Measurements from ENCODE around the gene NOL3.

NOL3 gene

GRCh38 chr16:67191411-67191994 lies 21.2 kb downstream of the NOL3 start:
- no peak for TF ChIP-seq MAX (IDR thresholded peaks at IDR 0.05)
- TF ChIP-seq USF1 (IDR thresholded peaks at IDR 0.05), result no peak
- TF ChIP-seq FOXM1 (IDR thresholded peaks at IDR 0.05; ENCODE audit: borderline replicate concordance, low read depth), result no peak
- no peak for TF ChIP-seq EGR1 (IDR thresholded peaks at IDR 0.05)
- TF ChIP-seq TAF1 (IDR thresholded peaks at IDR 0.05; ENCODE audit: low read depth), result no peak
- TF ChIP-seq CEBPB (IDR thresholded peaks at IDR 0.05), result no peak
- TF ChIP-seq TCF12 (IDR thresholded peaks at IDR 0.05; ENCODE audit: low read depth), result no peak
- no peak for TF ChIP-seq YY1 (IDR thresholded peaks at IDR 0.05; ENCODE audit: low read depth)
- TF ChIP-seq CREB1 (IDR thresholded peaks at IDR 0.05; ENCODE audit: low read depth), result no peak

- TF ChIP-seq YY1 (IDR thresholded peaks at IDR 0.05; ENCODE audit: low read depth) (0 out of 2 replicates have a peak, but pooled peaks have one; percentile 55), MAX (IDR thresholded peaks at IDR 0.05) (no peak; the same call in none of the 2 replicates), TAF1 (IDR thresholded peaks at IDR 0.05; ENCODE audit: low read depth) (peak; percentile 41; the same call in 1 of the 2 replicates), CREB1 (IDR thresholded peaks at IDR 0.05; ENCODE audit: low read depth) (no peak), CEBPB (IDR thresholded peaks at IDR 0.05) (no peak), EP300 (IDR thresholded peaks at IDR 0.05; ENCODE audit: borderline replicate concordance) (no peak), REST (IDR thresholded peaks at IDR 0.05; ENCODE audit: low read depth) (no peak), TCF12 (IDR thresholded peaks at IDR 0.05; ENCODE audit: low read depth) (peak; percentile 36; the same call in 1 of the 2 replicates), RAD21 (IDR thresholded peaks at IDR 0.05; ENCODE audit: low read depth) (no peak), TEAD4 (IDR thresholded peaks at IDR 0.05) (no peak), USF1 (IDR thresholded peaks at IDR 0.05) (peak; percentile 50), ZBTB7A (IDR thresholded peaks at IDR 0.05; ENCODE audit: low read depth) (no peak), FOXM1 (IDR thresholded peaks at IDR 0.05; ENCODE audit: borderline replicate concordance, low read depth) (no peak), EGR1 (IDR thresholded peaks at IDR 0.05) (0 out of 2 replicates have a peak, but pooled peaks have one; percentile 9), NFIC (IDR thresholded peaks at IDR 0.05) (no peak)
Observed at GRCh38 chr16:67191995-67192681, 21.8 kb downstream of the NOL3 start, which contains the start of gene E2F4. E2F4 (plus strand) TSS chr16:67192155; CDS start chr16:67192228, 73 bp downstream.

GRCh38 chr16:67192781-67193361 lies 22.5 kb downstream of the NOL3 start:
- TF ChIP-seq EGR1 (IDR thresholded peaks at IDR 0.05) (no peak), MAX (IDR thresholded peaks at IDR 0.05) (no peak), TCF12 (IDR thresholded peaks at IDR 0.05; ENCODE audit: low read depth) (no peak), TAF1 (IDR thresholded peaks at IDR 0.05; ENCODE audit: low read depth) (no peak), USF1 (IDR thresholded peaks at IDR 0.05) (no peak), CREB1 (IDR thresholded peaks at IDR 0.05; ENCODE audit: low read depth) (no peak), TEAD4 (IDR thresholded peaks at IDR 0.05) (no peak), EP300 (IDR thresholded peaks at IDR 0.05; ENCODE audit: borderline replicate concordance) (no peak), RAD21 (IDR thresholded peaks at IDR 0.05; ENCODE audit: low read depth) (no peak), REST (IDR thresholded peaks at IDR 0.05; ENCODE audit: low read depth) (no peak), ZBTB7A (IDR thresholded peaks at IDR 0.05; ENCODE audit: low read depth) (no peak), YY1 (IDR thresholded peaks at IDR 0.05; ENCODE audit: low read depth) (no peak)

- TF ChIP-seq EGR1 (IDR thresholded peaks at IDR 0.05), result no peak
- TF ChIP-seq ZBTB7A (IDR thresholded peaks at IDR 0.05; ENCODE audit: low read depth), result no peak
- no peak for TF ChIP-seq TAF1 (IDR thresholded peaks at IDR 0.05; ENCODE audit: low read depth)
- TF ChIP-seq TCF12 (IDR thresholded peaks at IDR 0.05; ENCODE audit: low read depth), result no peak
- TF ChIP-seq MAX (IDR thresholded peaks at IDR 0.05), result no peak
- no peak for TF ChIP-seq REST (IDR thresholded peaks at IDR 0.05; ENCODE audit: low read depth)
- TF ChIP-seq NFIC (IDR thresholded peaks at IDR 0.05), result no peak
- TF ChIP-seq CREB1 (IDR thresholded peaks at IDR 0.05; ENCODE audit: low read depth), result no peak
- no peak for TF ChIP-seq EP300 (IDR thresholded peaks at IDR 0.05; ENCODE audit: borderline replicate concordance)
- no peak for TF ChIP-seq YY1 (IDR thresholded peaks at IDR 0.05; ENCODE audit: low read depth)
- TF ChIP-seq RAD21 (IDR thresholded peaks at IDR 0.05; ENCODE audit: low read depth), result no peak
Observed at GRCh38 chr16:67193536-67193935, 23.2 kb downstream of the NOL3 start.
